ENCODE results near the gene KRT16. TPM values are rescaled to one million over a fixed set of nuclear protein-coding genes. Genes with fewer than 3 reads are reported as not detected.
"Not testable (repeated sequence)": the region's sequence is repeated elsewhere in the genome, so short reads cannot be mapped to it uniquely, and the experiment has no call there.

KRT16 gene
- total RNA-seq, 4 donors from 2014 or later: 1.3 to 2.0 TPM; not detected in 2

DNA sequence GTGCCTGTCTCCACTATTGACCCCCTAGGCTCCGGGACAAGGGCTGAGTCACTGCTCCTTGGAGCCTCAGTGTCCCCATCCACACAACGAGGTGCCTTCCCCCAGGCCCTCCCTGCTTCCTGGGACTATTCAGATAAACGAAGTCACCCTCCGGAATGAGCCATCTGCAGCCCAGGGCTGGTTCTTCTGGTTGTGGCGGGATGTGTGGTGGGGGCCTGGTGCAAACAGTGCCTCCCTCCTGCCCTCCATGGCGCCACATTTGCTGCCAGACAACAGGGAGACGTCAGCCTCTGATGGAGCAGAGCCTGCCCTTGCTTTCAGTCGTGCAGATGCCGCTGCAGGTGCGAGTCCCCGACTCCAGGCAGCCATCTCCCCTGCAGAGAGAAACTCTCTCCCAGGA lies 5.1 kb upstream of the KRT16 start:
- no peak overlapping the region for H3K4me3 ChIP-seq (replicated peaks in 1 of 3)
- H3K27me3 ChIP-seq: no peaks in the 10 kb centered on the region
- H3K27ac ChIP-seq: no peak overlapping the region
- DNase-seq: no peak
- intact Hi-C loops (cut with DNase I): no loop called here
- no peaks in the 10 kb centered on the region for H3K4me1 ChIP-seq
- no peaks in the 10 kb centered on the region for H3K9me3 ChIP-seq
- H3K36me3 ChIP-seq: no peaks in the 10 kb centered on the region
- no peak for TF ChIP-seq POLR2A (IDR thresholded peaks at IDR 0.05)
- TF ChIP-seq, protein P1, sequence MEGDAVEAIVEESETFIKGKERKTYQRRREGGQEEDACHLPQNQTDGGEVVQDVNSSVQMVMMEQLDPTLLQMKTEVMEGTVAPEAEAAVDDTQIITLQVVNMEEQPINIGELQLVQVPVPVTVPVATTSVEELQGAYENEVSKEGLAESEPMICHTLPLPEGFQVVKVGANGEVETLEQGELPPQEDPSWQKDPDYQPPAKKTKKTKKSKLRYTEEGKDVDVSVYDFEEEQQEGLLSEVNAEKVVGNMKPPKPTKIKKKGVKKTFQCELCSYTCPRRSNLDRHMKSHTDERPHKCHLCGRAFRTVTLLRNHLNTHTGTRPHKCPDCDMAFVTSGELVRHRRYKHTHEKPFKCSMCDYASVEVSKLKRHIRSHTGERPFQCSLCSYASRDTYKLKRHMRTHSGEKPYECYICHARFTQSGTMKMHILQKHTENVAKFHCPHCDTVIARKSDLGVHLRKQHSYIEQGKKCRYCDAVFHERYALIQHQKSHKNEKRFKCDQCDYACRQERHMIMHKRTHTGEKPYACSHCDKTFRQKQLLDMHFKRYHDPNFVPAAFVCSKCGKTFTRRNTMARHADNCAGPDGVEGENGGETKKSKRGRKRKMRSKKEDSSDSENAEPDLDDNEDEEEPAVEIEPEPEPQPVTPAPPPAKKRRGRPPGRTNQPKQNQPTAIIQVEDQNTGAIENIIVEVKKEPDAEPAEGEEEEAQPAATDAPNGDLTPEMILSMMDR (IDR thresholded peaks at IDR 0.05): no peak
- WGBS, 2 donors: 66 to 73% methylated on average over 5 to 11 of the region's 11 CpGs

DNA sequence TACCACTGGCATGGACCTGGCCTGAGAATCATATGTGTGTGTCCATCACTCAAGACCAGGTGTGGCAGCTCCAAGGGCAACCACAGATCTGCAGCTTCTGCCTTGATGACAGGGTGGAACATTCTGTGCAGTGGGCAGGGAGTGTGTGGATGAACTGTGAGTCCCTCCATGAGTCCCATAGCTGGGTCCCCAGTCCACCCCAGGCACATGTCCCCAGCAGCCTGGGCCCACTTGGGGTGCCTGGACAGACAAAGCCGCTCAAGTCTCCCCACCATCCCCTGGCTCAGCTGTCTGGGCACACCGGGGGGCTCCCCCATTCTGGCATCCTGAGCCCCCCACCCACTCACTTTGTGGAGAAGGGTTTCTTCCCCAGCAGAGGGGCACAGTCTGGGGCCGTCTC lies 4.6 kb upstream of the KRT16 start:
- Histone ChIP-seq H3K36me3 (no peaks in the 10 kb centered on the region), H3K9me3 (no peaks in the 10 kb centered on the region), H3K27me3 (no peaks in the 10 kb centered on the region), H3K4me3 (replicated peaks in 1 of 3) (no peak overlapping the region), H3K27ac (no peak overlapping the region), H3K4me1 (no peaks in the 10 kb centered on the region)
- intact Hi-C loops (cut with DNase I): no loop called here
- TF ChIP-seq POLR2A (IDR thresholded peaks at IDR 0.05): no peak
- TF ChIP-seq, protein P1 (IDR thresholded peaks at IDR 0.05): no peak
- WGBS, 2 donors: 93 to 100% methylated on average over 2 to 3 of the region's 3 CpGs
- no peak for DNase-seq

DNA sequence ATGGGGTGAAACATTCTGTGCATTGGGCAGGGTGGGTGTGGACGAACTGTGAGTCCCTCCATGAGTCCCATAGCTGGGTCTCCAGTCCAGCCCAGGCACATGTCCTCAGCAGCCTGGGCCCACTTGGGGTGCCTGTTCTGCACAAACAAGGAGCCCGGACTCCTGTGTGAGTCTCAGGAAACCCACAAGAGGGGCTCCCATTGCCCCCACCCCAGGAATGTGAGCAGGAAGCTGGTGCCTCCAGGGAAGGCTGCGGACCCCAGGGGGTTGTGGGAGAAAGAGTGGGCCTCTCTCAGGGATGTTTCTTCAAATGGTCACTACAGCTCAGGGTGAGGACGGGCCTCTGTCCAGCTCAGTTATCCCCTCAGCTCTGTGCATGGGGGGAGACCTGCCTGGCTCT lies 3.9 kb upstream of the KRT16 start:
- intact Hi-C loops (cut with DNase I); H3K4me3 ChIP-seq (replicated peaks in 1 of 3); H3K9me3 ChIP-seq; H3K27me3 ChIP-seq; H3K4me1 ChIP-seq; H3K36me3 ChIP-seq; DNase-seq; H3K27ac ChIP-seq: not testable (repeated sequence)
- WGBS, 2 donors: 79 to 88% methylated on average over 3 to 4 of the region's 4 CpGs

DNA sequence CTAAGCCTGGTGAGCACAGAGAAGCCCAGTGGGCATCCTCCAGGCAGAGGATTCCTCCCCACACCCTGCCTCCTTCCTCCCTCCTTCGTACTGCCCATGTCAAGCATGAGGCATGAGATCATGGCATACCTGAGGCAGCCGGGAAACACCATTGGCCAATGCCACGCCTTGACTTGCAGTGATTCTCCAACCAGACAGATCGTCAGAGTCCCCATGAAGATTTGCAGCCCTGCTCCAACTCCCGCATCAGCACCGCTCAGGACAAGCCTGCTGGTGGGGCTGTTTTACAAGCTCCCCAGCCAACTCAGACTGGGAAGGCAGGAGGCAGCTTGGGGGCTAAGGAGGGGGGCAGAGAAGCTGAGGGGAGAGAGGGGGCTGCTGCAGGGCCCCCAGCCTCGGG lies 2.9 kb upstream of the KRT16 start:
- no peak for DNase-seq
- H3K27ac ChIP-seq: no peak overlapping the region
- H3K9me3 ChIP-seq: no peaks in the 10 kb centered on the region
- intact Hi-C loops (cut with DNase I): no loop called here
- WGBS, 2 donors: 14 to 39% methylated on average over 4 to 6 of the region's 7 CpGs
- no peaks in the 10 kb centered on the region for H3K36me3 ChIP-seq
- TF ChIP-seq, protein P1 (IDR thresholded peaks at IDR 0.05): no peak
- no peak for TF ChIP-seq POLR2A (IDR thresholded peaks at IDR 0.05)
- H3K4me1 ChIP-seq: no peaks in the 10 kb centered on the region
- H3K27me3 ChIP-seq: no peaks in the 10 kb centered on the region
- H3K4me3 ChIP-seq (replicated peaks in 1 of 3): no peak overlapping the region

DNA sequence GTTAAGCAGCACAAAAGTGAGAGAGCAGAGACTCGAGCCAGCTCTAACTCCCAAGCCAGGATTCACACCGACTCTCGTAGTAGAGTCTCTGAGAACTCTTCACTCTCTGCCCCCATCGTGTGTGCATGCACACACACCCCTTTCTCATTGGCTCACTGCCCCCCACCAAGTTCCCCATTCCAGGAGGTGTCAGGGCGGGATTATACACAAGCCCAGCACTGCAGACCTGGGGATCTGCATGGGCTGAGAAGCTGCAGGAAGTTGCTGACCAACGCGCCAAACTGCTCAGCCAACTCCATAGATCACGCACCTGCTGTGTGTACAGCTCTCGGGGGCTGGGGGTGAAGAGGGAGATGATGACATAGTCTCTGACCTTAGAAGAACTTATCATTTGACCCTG lies 2.2 kb upstream of the KRT16 start:
- intact Hi-C loops (cut with DNase I); H3K4me1 ChIP-seq; H3K4me3 ChIP-seq (replicated peaks in 1 of 3); H3K27ac ChIP-seq; DNase-seq; H3K9me3 ChIP-seq; H3K27me3 ChIP-seq; H3K36me3 ChIP-seq: not testable (repeated sequence)
- 54 to 59% methylated on average over 9 of the region's 9 CpGs for WGBS, 2 donors

DNA sequence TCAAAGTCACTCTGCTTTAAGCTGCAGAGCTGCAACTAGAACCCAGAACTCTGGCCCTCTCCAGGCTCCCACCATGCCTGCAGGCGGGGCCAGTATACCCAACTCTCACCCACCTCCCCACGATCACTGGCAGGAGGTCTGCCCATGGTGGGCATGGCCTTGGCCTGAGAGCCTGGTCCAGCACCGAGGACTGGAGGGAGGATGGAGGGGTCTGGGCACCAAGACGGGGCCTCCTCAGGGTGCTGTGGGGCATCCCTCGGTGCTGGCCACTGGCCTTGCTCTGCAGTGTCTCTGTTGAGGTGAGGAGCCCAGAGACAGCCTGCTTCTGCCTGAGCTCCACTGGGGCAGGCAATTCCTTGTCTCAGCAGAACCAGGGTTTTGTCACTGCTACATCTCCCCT lies 1.5 kb upstream of the KRT16 start:
- WGBS, 2 donors: 97% methylated on average over 4 of the region's 5 CpGs; no CpG with 5 or more reads in 1 of the 2 donors
- H3K27ac ChIP-seq: no peak overlapping the region
- no peak for TF ChIP-seq POLR2A (IDR thresholded peaks at IDR 0.05)
- TF ChIP-seq, protein P1 (IDR thresholded peaks at IDR 0.05): no peak
- no peak overlapping the region for H3K4me3 ChIP-seq (replicated peaks in 1 of 3)
- no peaks in the 10 kb centered on the region for H3K27me3 ChIP-seq
- no peaks in the 10 kb centered on the region for H3K9me3 ChIP-seq
- no peaks in the 10 kb centered on the region for H3K36me3 ChIP-seq
- no peak for DNase-seq
- intact Hi-C loops (cut with DNase I): no loop called here
- no peaks in the 10 kb centered on the region for H3K4me1 ChIP-seq
